Right cardiac atrium (tissue), 5 donors: ENCODE measurements around the gene SRP9. TPM values are rescaled to one million over a fixed set of nuclear protein-coding genes. Genes with fewer than 3 reads are reported as not detected.
A peak's percentile ranks its signal among the peaks of the same experiment; 100 is the strongest.

Source experiments
- ATAC-seq, 2 donors: fragments of 200-7000 bp; cut with Tn5 transposase; one replicate each; pipeline versions ENCODE4 v1.8.0 to v1.9.1; 2020; ENCODE audit warnings: moderate library complexity in 2 of 2, mild to moderate bottlenecking in 1 of 2
- DNase-seq, 3 donors: peaks; one replicate each; pipeline ENCODE4 v3.0.0-alpha.2; 2020
- H3K27ac ChIP-seq: one replicate; pipeline ENCODE4 v1.5.1; 2013; ENCODE audit warnings: mild to moderate bottlenecking, low read length, control low read depth, moderate library complexity
- H3K27me3 ChIP-seq: one replicate; pipeline ENCODE4 v1.6.1; 2013; ENCODE audit not compliant: control insufficient read depth, insufficient read depth
- H3K4me1 ChIP-seq: one replicate; pipeline ENCODE4 v1.6.1; 2013; ENCODE audit warnings: low read length; ENCODE audit not compliant: control insufficient read depth, insufficient read depth
- H3K4me3 ChIP-seq: one replicate; pipeline ENCODE4 v1.5.1; 2013; ENCODE audit warnings: low read length, control low read depth
- H3K9me3 ChIP-seq: one replicate; pipeline ENCODE4 v1.6.1; 2013; ENCODE audit warnings: low read length; ENCODE audit not compliant: control insufficient read depth
- WGBS: extraction: QIAGEN DNeasy Blood & Tissue Kit; methylation state at CpG from one replicate; pipeline ENCODE4 v1.1.7; 2013; 5-methylcytosine and 5-hydroxymethylcytosine counted together
- intact Hi-C, 4 donors: fragments of 100-400 bp; cut with DNase I; formaldehyde crosslinking; loops; one replicate each; pipeline versions ENCODE4 v1.11.0 to v1.14.0; 2022 to 2023
- polyA plus RNA-seq: library from polyadenylated mRNA; stranded (reverse); fragments of 200-250 nt; gene quantifications from one replicate; pipeline ENCODE4 v1.2.3, GENCODE V29; 2013
- total RNA-seq, 4 donors: library from RNA; stranded (reverse); fragmentation: NEBNext Ultra II Directional; extraction: Animal tissue kit (Norgen Biotek cat#: 25700); gene quantifications; one replicate each; pipeline ENCODE4 v1.2.1, GENCODE V29; 2021
- donor health status: healthy with polysubstance abuse.
- donor health status: DM: no; HTN: yes; CAD: no.
- donor health status: DM: no; HTN: no; CAD: no.
- donor health status: DM: no; HTN: yes; CAD: no; lungs with severe emphysema.
- donor health status: DM: yes; HTN: yes; CAD: no.

Gene SRP9
- total and polyA plus RNA-seq, 5 donors: 193 to 259 (median 229) TPM

DNA sequence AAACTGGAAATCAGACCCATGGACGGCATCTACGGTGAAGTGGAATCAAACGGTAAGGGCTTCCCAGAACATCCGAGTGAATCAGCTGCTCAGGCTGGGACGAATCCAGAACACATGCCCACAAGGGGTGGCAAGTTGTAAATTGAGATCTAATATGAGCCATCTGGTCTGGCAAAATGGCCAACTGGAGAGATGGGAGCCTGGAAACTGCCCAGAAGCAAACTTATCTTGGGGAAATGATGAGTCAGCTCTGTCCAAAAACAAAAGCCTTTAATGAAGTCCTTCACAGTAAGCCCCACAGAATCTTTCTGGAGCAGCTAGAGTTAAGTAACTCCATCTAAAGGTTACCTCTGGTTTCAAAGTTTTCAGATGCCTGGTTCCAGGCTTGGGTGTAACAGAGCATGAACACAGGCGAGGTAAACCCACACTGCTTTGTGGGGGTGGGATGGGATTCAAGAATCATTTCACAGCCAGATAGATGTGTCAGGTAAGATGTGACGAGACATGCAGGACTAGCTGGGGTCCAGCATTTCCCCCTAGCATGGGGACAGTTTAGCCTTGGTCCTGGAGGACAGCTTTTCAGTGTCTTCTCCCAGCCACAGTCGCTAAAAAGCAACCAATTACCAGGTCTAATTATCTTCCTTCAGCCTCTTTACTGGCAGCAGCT is 10.5 kb upstream of the SRP9 start:
- Histone ChIP-seq H3K27ac (peak overlapping the region; percentile 93), H3K9me3 (no peaks in the 10 kb centered on the region), H3K4me3 (no peak overlapping the region), H3K4me1 (peaks cover 22% of the 10 kb centered on the region), H3K27me3 (no peaks in the 10 kb centered on the region)
- DNase-seq (peak; percentile 74 to 81 (median 77)), ATAC-seq (peak; percentile 47 to 77)
- intact Hi-C loops: loop anchor here (5.0 to 10.0 kb wide), 3 partner anchors 112 to 212 kb away; partner anchors contain the start of gene ENAH (in 2 of the 4)
- WGBS: 25% methylated on average over 8 of the region's 8 CpGs

DNA sequence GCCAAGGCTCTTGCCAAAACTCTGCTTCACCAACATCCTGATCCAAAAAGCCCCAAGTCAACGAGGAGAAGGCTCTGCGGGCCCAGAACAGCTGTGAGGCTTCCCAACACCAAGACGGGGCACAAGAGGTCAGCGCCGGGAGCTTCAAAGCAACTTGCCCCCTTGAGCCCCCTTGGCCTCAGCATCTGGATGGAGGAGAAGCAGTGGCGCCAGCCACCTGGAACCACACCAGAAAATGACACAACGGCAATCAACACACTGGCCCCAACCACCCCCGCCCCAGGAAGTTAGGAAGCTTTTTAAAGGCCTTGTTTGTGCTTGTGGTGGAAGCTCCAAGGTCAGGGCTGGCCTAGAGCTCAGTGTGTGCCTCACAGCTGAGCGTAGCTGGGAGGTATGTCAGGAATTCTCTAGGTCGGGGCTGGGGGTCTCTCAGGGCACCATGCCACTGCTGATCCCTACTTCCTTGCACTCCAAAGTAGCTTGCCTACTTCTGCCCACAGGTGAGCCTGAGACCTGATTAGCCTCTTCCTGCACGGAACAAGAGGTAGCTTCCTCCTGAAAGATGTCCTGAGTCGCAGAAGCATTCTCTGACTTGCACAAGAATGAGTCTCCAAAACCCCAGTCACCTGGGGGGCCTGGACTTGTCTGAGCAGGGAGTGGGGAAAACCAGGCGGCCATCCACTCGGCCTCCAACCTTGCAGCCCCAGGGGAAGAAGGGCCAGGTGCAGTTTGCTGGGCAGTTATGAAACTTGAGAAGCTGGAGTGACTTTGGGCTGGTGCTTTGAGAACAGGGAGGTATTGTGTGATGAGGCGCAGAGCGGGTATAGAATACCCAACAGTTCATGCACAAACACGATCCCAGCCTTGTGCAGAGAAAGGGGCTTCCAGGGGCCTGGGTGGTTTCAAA is 9.7 kb upstream of the SRP9 start:
- ATAC-seq (peak; percentile 70 to 83), DNase-seq (peak; percentile 88 to 96 (median 96))
- H3K27ac ChIP-seq: peak overlapping the region; percentile 93
- peaks cover 18% of the 10 kb centered on the region for H3K4me1 ChIP-seq
- no peak overlapping the region for H3K4me3 ChIP-seq
- 41% methylated on average over 17 of the region's 17 CpGs for WGBS
- H3K9me3 ChIP-seq: no peaks in the 10 kb centered on the region
- intact Hi-C loops: loop anchor here (5.0 to 10.0 kb wide), 3 partner anchors 113 to 213 kb away; partner anchors contain the start of gene ENAH (in 2 of the 4)
- H3K27me3 ChIP-seq: no peaks in the 10 kb centered on the region

- H3K4me3 ChIP-seq: no peak overlapping the region
- H3K27ac ChIP-seq: peak overlapping the region; percentile 8
- WGBS: 84% methylated on average over 9 of the region's 9 CpGs
- no peaks in the 10 kb centered on the region for H3K9me3 ChIP-seq
- intact Hi-C loops: loop anchor here (5.0 to 10.0 kb wide), 3 partner anchors 114 to 214 kb away; partner anchors contain the start of gene ENAH (in 2 of the 4)
- no peak for ATAC-seq
- DNase-seq: no peak
- peaks cover 17% of the 10 kb centered on the region for H3K4me1 ChIP-seq
- no peaks in the 10 kb centered on the region for H3K27me3 ChIP-seq
Measured at GRCh38 chr1:225768662-225769426, 8.8 kb upstream of the SRP9 start.

DNA sequence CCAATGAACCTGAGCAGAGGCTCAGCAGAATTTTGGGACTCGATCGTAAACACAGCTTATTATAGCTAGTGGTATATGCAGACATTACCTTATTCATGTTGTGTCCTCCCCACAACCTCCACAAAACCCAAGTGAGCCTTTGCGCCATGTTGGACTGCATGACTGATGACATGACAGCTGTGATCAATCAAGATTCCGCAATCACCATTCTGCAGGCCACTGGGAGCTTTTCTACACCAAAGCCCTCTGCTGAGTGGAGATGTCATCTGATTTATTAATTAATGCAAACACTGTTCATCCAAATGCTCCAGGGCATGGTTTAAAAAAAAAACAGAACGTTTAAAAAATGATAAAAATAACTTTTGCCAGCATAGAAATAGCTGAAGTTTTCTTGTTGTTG is 7.9 kb upstream of the SRP9 start:
- intact Hi-C loops: loop anchor here (5.0 to 10.0 kb wide), 7 partner anchors 75 to 292 kb away; partner anchors contain the start of gene ENAH (in 3 of the 4)
- no peak for ATAC-seq

DNA sequence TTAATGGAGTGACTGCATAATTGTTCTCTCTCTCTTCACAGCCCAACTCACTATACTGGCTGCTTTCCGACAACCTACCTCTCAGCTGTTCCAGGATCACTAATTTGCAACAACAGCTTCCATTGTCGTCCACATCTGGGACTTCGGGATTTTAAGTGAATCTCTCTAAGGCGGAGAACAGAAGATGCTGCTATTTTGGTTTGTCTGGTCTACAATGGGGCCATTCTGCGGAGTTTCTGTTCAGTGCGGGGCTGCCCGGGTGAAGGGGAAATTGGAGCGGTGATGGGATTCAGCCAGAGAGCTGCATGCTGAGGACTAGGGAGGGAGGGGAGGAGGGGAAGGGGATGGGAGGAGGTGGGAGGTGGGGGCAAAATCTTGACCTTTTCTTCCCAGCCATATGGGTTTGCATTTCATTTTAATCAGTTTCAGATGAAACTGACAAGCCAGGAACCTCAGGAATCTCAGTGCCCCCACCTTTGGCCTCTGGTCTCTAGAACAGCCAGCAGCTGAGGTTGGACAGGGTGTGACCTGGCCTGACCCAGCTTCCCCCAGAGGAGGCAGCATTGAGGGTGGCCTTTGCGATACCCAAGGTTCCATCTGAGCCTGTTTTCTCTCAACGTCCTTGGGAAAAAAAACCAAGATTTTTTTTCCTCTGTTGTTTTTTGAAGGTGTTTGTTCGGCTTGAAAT is 6.9 kb upstream of the SRP9 start:
- ATAC-seq: no peak
- peaks cover 14% of the 10 kb centered on the region for H3K4me1 ChIP-seq
- WGBS: 59% methylated on average over 11 of the region's 11 CpGs
- intact Hi-C loops: loop anchor here in 3 of 4 donors (5.0 to 10.0 kb wide), 5 partner anchors 74 to 293 kb away; partner anchors contain the start of gene ENAH (in 1 of the 3)
- no peaks in the 10 kb centered on the region for H3K9me3 ChIP-seq
- no peak overlapping the region for H3K27ac ChIP-seq
- no peak overlapping the region for H3K4me3 ChIP-seq
- no peak for DNase-seq
- no peaks in the 10 kb centered on the region for H3K27me3 ChIP-seq

More for the DNA sequence above, 7.9 kb upstream of the SRP9 start:
- peaks cover 14% of the 10 kb centered on the region for H3K4me1 ChIP-seq
- no peaks in the 10 kb centered on the region for H3K27me3 ChIP-seq
- no peaks in the 10 kb centered on the region for H3K9me3 ChIP-seq
- H3K4me3 ChIP-seq: no peak overlapping the region
- 84% methylated on average over 5 of the region's 5 CpGs for WGBS
- DNase-seq: no peak
- H3K27ac ChIP-seq: no peak overlapping the region

- Histone ChIP-seq H3K27ac (no peak overlapping the region), H3K27me3 (no peaks in the 10 kb centered on the region), H3K9me3 (no peaks in the 10 kb centered on the region), H3K4me1 (peaks cover 12% of the 10 kb centered on the region), H3K4me3 (no peak overlapping the region)
- intact Hi-C loops: loop anchor here in 3 of 4 donors (5.0 to 10.0 kb wide), 5 partner anchors 73 to 294 kb away; partner anchors contain the start of gene ENAH (in 1 of the 3)
- WGBS: 54% methylated on average over 4 of the region's 4 CpGs
- DNase-seq: no peak
- ATAC-seq: no peak
Measured at GRCh38 chr1:225771661-225772322, 5.8 kb upstream of the SRP9 start.

GRCh38 chr1:225772323-225772768 is 5.3 kb upstream of the SRP9 start:
- intact Hi-C loops: loop anchor here in 3 of 4 donors (5.0 to 10.0 kb wide), 5 partner anchors 72 to 295 kb away; partner anchors contain the start of gene ENAH (in 1 of the 3)
- no peak overlapping the region for H3K27ac ChIP-seq
- no peak overlapping the region for H3K4me3 ChIP-seq
- no peaks in the 10 kb centered on the region for H3K27me3 ChIP-seq
- DNase-seq (peak; percentile 82 to 92 (median 90)), ATAC-seq (peak; percentile 82 to 86)
- H3K4me1 ChIP-seq: peaks cover 8% of the 10 kb centered on the region
- 22% methylated on average over 5 of the region's 5 CpGs for WGBS
- no peaks in the 10 kb centered on the region for H3K9me3 ChIP-seq

GRCh38 chr1:225772848-225773247 is 4.8 kb upstream of the SRP9 start:
- ATAC-seq: no peak
- 63% methylated on average over 4 of the region's 4 CpGs for WGBS
- no peak overlapping the region for H3K27ac ChIP-seq

GRCh38 chr1:225774281-225775147 is 3.1 kb upstream of the SRP9 start:
- intact Hi-C loops: loop anchor here (5.0 to 10.0 kb wide), 7 partner anchors 70 to 302 kb away; partner anchors contain the start of gene ENAH (in 1 of the 4)
- Histone ChIP-seq H3K4me3 (no peak overlapping the region), H3K27ac (no peak overlapping the region), H3K9me3 (no peaks in the 10 kb centered on the region), H3K27me3 (no peaks in the 10 kb centered on the region), H3K4me1 (peaks cover 1% of the 10 kb centered on the region)
- ATAC-seq: no peak
- DNase-seq: no peak
- WGBS: 41% methylated on average over 3 of the region's 3 CpGs

More at GRCh38 chr1:225772848-225773247, 4.8 kb upstream of the SRP9 start:
- Histone ChIP-seq H3K4me1 (peaks cover 5% of the 10 kb centered on the region), H3K27me3 (no peaks in the 10 kb centered on the region), H3K9me3 (no peaks in the 10 kb centered on the region), H3K4me3 (no peak overlapping the region)
- DNase-seq: no peak
- intact Hi-C loops: loop anchor here in 3 of 4 donors (5.0 to 10.0 kb wide), 5 partner anchors 72 to 296 kb away; partner anchors contain the start of gene ENAH (in 1 of the 3)
